Measurements from ENCODE around the gene THAP7. TPM values are rescaled to one million over a fixed set of nuclear protein-coding genes. Genes with fewer than 3 reads are reported as not detected.
"Not testable (repeated sequence)": the region's sequence is repeated elsewhere in the genome, so short reads cannot be mapped to it uniquely, and the experiment has no call there.

The THAP7 gene
- total RNA-seq, 1 donor from 2014 or later: 27.5 TPM

- DNase-seq (ENCODE audit: low spot score): peak; percentile 85
Observed at GRCh38 chr22:20979243-20979809, 22.6 kb downstream of the THAP7 start.

GRCh38 chr22:20978419-20978818 lies 23.5 kb downstream of the THAP7 start:
- DNase-seq (ENCODE audit: low spot score): no peak

- no peak for DNase-seq (ENCODE audit: low spot score)
Observed at GRCh38 chr22:20977516-20978170, 24.3 kb downstream of the THAP7 start.

DNA sequence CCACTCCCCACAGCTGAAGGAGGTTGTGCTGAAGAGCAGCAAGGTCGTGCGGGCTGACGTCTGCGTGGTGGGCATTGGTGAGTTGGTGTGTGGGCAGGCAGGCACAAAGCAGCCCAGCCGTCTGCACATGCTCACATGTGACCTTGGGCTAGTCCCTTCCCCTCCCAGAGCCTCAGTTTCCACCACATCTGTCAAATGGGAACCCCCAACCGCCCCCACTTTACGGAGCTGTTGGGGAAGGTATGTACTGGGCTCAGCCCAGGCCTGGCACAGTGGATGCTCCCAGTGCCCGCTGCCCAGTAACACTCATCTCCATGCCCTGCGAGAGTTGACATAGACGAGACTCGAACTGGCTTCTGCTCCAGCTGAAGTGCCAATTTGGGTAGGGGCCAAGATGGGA lies 24.9 kb downstream of the THAP7 start:
- DNase-seq (ENCODE audit: low spot score): no peak

DNA sequence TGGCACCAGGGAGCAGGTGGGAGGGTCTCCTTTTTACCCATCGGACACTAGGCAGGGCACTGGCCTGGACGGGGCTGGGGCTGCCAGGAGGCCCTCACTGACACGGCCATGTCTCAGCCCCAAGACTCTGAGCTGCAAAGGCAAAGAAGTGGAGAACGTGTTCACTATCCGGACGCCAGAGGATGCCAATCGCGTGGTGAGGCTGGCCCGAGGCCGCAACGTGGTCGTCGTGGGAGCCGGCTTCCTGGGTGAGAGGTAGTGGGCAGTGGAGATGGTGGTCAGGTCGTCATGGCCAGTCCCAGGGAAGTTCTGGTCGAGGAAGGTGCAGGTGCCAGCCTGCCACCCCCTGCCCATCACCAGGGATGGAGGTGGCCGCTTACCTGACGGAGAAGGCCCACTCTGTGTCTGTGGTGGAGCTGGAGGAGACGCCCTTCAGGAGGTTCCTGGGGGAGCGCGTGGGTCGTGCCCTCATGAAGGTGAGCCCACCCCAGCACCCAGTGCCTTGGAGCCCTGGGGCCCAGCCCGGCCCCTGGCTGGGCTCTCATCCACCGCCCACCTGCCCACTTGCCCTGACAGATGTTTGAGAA lies 25.5 kb downstream of the THAP7 start:
- no peak for DNase-seq (ENCODE audit: low spot score)

DNA sequence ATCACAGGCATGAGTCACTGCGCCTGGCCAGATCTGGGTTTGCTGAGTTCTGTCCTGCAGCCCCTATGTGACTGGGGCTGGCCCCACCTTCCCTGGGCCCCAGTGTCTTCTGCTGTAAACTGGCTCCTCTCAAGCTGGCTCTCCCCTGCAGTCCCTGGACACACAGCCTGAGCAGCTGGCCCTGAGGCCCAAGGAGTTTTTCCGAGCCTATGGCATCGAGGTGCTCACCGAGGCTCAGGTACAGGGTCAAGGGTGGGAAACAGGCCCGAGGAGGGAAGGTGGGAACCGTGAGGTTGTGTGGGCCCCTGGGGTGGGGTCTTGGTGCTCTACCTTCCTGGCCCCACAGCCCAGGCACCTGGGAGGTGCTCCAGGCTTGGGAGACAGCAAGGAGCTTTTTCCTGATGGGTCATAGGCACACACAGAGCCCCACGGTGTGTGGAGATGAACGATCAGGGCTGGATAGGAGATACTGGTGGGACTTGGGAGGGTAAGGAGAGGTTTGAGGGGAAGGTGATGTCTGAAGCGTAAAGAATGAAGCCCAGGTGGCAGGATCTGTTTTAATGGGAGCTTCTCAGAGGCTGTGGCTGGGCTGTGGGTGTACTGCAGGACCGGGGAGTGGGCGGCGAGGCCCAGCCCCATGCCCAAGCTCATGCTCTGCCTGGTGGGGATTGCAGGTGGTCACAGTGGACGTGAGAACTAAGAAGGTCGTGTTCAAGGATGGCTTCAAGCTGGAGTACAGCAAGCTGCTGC lies 26.2 kb downstream of the THAP7 start:
- no peak for DNase-seq (ENCODE audit: low spot score)

DNA sequence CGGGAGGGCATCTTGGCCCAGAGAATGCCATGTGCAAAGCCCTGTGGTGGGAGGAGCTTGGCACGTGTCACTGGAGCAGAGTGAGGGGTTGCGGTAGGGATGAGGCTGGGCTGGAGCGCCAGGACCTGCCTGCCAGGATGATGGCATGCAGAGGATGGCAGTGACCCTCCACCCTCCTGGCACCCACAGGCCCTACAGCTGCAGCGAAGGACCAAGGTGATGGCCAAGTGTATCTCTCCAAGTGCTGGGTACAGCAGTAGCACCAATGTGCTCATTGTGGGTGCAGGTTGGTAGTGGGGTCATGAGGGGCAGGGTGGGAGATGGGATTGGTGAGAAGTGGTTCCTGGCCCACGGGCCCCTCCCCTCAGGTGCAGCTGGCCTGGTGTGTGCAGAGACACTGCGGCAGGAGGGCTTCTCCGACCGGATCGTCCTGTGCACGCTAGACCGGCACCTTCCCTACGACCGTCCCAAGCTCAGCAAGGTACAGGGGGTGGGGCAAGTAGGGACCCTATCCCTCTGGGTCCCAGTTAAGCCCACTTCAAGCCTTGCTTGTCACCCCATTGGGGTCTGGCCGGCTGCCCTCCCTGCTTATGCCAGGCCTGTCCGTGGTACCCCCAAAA lies 27.5 kb downstream of the THAP7 start:
- DNase-seq (ENCODE audit: low spot score): no peak

DNA sequence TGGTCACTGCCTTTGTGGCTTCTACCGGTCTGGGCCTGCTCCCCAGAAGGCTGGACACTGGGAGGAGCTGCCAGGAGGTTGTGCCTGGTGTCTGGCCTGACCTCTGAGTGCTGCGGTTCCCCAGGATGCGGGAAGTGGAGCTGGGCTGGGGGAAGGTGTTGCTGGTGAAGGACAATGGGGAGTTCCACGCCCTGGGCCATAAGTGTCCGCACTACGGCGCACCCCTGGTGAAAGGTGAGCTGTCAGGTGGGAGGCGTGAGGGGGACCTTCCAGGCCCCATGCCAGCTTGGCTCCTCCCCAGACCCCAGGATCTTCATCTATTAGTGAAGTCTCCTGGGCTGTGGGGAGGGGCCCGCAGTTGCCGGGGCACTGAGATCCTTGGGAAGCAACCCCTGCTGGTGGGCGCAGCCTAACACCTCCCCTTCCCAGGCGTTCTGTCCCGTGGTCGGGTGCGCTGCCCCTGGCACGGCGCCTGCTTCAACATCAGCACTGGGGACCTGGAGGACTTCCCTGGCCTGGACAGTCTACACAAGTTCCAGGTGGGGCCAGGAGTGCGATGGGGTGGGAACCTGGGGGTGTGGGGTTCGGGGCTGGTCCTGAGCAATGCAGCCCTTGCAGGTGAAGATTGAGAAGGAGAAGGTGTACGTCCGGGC lies 28.2 kb downstream of the THAP7 start:
- DNase-seq (ENCODE audit: low spot score): no peak

GRCh38 chr22:20972933-20973577 lies 28.9 kb downstream of the THAP7 start:
- no peak for DNase-seq (ENCODE audit: low spot score)

GRCh38 chr22:20972014-20972694 lies 29.8 kb downstream of the THAP7 start:
- not testable (repeated sequence) for DNase-seq (ENCODE audit: low spot score)

DNA sequence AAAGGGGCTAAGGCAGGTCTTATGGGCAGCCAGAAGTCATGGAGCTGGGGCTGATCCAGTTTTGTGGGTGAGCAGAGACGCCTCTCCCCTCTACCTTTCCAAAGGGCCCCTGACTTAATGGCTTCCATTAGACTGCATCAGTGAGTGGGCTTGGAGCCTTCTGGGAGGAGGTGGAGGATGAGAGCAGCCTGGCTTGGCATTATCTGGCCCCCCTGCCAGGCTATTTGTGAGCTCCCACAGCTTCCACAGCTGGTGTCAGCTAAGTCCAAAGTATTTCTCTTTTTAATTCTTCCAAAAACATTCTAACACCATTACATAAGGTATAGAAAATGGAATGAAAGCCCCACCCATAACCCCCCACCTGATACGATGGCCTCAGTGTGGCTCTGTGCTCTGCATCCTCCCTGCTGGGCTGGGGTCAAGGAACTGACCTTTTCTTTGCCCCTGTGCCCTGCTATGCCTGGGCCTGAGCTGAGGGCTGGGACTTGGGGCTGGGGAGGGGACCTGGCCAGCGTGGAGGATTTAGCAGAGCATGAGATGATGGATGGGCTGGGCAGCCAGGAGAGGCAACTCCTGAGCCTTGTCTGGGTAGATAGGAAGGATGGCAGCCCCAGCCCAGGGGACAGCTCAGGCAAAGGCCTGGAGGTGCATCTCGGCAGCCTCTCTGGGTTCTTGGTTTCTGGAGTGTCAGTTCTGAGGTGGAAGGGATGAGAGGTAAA lies 30.8 kb downstream of the THAP7 start:
- no peak for DNase-seq (ENCODE audit: low spot score)

GRCh38 chr22:20968281-20968977 lies 33.5 kb downstream of the THAP7 start:
- DNase-seq (ENCODE audit: low spot score): no peak

- no peak for DNase-seq (ENCODE audit: low spot score)
Observed at GRCh38 chr22:20967697-20968211, 34.2 kb downstream of the THAP7 start.

DNA sequence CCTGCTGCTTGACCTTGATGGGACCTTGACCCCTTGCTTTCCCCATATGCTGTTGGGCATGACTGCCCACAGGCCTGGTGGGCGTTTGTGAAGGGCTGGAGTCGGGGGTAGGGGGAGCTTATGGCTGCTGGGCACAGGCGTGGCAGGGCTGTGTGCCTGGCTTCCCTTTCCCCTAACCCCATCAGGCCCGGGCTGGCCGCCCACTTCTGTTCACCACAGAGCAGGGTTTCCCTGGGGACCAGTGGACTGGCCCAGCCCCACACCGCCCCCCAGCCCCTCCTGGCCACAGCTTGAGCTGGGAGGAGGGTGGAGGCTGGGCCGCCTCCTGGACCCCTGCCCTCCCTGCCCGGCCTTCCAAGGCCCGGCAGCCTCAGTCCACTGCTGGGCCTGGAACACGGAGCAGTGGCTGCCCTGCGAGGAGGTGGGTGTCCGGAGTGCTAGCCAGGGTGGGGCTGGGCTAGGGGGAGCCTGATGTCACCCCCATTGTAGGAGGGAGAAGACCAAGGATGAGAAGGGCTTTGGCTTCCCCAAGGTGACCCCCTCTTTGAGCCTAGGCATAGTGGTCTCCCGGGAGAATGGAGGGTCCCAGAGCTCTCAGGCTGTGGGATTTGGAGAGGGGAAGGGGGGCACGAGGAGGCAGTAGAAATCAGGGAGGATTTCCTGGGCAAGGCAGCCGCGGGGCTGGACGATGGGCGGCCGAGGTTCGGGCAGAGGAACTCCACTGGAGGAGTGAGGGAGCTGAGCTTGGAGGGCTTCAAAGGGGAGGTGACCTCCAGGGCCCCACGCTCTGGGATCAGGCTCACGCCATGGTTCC lies 34.8 kb downstream of the THAP7 start, which contains the start of gene AIFM3:
Gene AIFM3, plus strand, starts transcription at position 373 of the 814 bp plus-strand sequence. CDS start 690 bp downstream, outside the sequence.
- DNase-seq (ENCODE audit: low spot score): no peak

- DNase-seq (ENCODE audit: low spot score): no peak
Observed at GRCh38 chr22:20965888-20966855, 35.7 kb downstream of the THAP7 start.

DNA sequence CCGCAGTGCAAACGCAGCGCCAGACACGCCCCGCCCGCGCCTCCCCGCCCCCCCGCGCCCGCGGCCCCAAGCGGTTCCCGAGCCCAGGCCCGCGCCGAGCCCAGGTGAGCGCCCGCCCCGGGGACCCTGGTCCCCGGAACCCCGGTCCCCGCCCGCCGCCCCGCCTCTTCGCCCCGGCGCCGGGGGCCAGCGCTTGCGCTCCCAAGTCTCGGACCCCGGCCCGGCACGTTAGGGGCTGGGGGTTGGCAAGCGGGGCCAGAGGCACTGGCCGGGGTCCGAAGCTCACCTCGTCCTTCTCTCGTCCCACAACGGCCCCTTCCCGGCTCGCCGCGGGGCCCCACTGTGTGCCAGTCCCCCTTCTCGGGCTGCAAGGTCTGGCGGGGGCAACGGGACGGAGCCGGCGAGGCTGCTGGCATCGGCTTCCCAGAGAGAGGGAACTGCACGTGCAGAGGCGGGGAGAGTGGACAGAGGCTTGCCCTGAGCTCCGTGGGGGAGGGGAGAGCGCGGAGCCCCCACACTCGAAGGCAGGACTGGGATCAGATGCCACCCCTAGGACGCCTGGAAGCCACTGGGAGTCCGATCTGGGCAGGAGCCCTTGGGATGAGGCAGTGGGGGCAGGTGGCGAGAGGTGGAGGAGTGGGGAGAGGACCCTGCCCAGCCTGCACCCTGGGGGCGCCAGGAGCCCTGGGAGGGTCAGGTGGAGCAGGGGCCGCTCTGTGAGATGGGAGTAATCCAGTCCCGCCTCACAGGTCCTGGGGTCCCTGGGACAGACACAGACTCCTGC lies 36.6 kb downstream of the THAP7 start:
- DNase-seq (ENCODE audit: low spot score): no peak

Measured in mucosa of gallbladder (tissue), 1 donor.